Testis (tissue), 3 donors: ENCODE results near the gene FAM50B. TPM values are rescaled to one million over a fixed set of nuclear protein-coding genes. Genes with fewer than 3 reads are reported as not detected.

Source experiments
- DNase-seq: peaks from one replicate; pipeline ENCODE4 v3.0.0-alpha.2; 2019
- H3K27ac ChIP-seq, 2 donors: fragments of 200-600 bp; sonication (generic); one replicate each; pipeline ENCODE4 v1.5.1; 2019
- H3K27me3 ChIP-seq: fragments of 200-600 bp; sonication (generic); one replicate; pipeline ENCODE4 v1.5.1; 2019
- H3K36me3 ChIP-seq: fragments of 200-600 bp; sonication (generic); one replicate; pipeline ENCODE4 v1.5.1; 2017; ENCODE audit warnings: low read depth; ENCODE audit errors: missing control alignments
- H3K4me1 ChIP-seq: fragments of 200-600 bp; sonication (generic); one replicate; pipeline ENCODE4 v1.5.1; 2019
- H3K4me3 ChIP-seq, 2 donors: fragments of 200-600 bp; sonication (generic); one replicate each; pipeline ENCODE4 v1.5.1; 2017 to 2019
- H3K9me3 ChIP-seq: fragments of 200-600 bp; sonication (generic); one replicate; pipeline ENCODE4 v1.5.1; 2017
- POLR2A ChIP-seq: fragments of 450-650 bp; IDR thresholded peaks from one replicate; pipeline ENCODE4 v1.6.1; 2017; ENCODE audit warnings: antibody characterized with exemption, mild to moderate bottlenecking, moderate library complexity
- WGBS, 2 donors: methylation state at CpG; one replicate each; pipeline ENCODE4 v1.1.5; 2018; 5-methylcytosine and 5-hydroxymethylcytosine counted together
- intact Hi-C: fragments of 100-400 bp; cut with DNase I; formaldehyde crosslinking; loops from one replicate; pipeline ENCODE4 v1.15.1; 2023; ENCODE audit warnings: low total_unique reads
- polyA plus RNA-seq: library from polyadenylated mRNA; stranded (reverse); fragments of 350-450 nt; fragmentation: Illumina TruSeq; extraction: RNeasy Lipid Tissue Mini Kit (QIAGEN cat#74804); gene quantifications from one replicate; pipeline ENCODE4 v1.2.3, GENCODE V29; 2014; ENCODE audit warnings: low read depth, low replicate concordance; ENCODE audit not compliant: insufficient read depth
- total RNA-seq, 2 donors: library from RNA; depleted of rRNA; stranded (reverse); fragments of >200 nt; gene quantifications; one replicate each; pipeline ENCODE4 v1.2.3, GENCODE V29; 2016
- TF ChIP-seq, protein P1 (sequence below), 3 experiments: fragments of 450-650 bp in 2 of 3; fragments of 200-600 bp in 1 of 3; sonication (generic) in 1 of 3; IDR thresholded peaks; one replicate each; pipeline ENCODE4 v1.5.1; 2016 to 2019; ENCODE audit warnings: antibody characterized with exemption in 3 of 3, mild to moderate bottlenecking in 2 of 3, moderate library complexity in 1 of 3

Gene FAM50B
- total and polyA plus RNA-seq, 3 donors from 2014 or later, result 24.5 to 38.6 (median 27.4) TPM

DNA sequence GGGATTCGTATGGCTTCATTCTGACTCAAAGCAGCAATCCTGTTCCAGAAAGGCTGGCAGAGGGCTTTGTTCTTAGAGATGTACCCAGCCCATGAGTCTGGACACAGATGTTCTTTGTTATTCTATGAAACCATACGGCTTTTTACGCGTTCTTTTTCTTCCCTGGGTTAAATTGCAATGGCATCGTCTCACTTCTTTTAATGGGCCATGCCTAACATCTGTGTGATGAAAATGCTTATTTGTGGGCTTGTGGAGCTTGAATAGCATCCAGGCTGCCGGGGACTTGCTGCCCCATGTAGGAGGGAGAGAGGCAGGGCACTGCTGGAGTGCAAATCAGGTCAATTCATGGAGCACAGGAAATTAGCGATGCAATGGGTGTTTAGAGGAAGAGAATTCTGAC, 19.4 kb downstream of the FAM50B start:
- H3K9me3 ChIP-seq, result no peaks in the 10 kb centered on the region
- DNase-seq, result no peak
- TF ChIP-seq, protein P1, sequence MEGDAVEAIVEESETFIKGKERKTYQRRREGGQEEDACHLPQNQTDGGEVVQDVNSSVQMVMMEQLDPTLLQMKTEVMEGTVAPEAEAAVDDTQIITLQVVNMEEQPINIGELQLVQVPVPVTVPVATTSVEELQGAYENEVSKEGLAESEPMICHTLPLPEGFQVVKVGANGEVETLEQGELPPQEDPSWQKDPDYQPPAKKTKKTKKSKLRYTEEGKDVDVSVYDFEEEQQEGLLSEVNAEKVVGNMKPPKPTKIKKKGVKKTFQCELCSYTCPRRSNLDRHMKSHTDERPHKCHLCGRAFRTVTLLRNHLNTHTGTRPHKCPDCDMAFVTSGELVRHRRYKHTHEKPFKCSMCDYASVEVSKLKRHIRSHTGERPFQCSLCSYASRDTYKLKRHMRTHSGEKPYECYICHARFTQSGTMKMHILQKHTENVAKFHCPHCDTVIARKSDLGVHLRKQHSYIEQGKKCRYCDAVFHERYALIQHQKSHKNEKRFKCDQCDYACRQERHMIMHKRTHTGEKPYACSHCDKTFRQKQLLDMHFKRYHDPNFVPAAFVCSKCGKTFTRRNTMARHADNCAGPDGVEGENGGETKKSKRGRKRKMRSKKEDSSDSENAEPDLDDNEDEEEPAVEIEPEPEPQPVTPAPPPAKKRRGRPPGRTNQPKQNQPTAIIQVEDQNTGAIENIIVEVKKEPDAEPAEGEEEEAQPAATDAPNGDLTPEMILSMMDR (IDR thresholded peaks at IDR 0.05), result no peak
- no peak for TF ChIP-seq POLR2A
- H3K27me3 ChIP-seq, result no peaks in the 10 kb centered on the region
- no peak overlapping the region for H3K27ac ChIP-seq
- no peak overlapping the region for H3K4me3 ChIP-seq
- H3K4me1 ChIP-seq, result no peaks in the 10 kb centered on the region
- H3K36me3 ChIP-seq, result no peaks in the 10 kb centered on the region
- 77 to 79% methylated on average over 7 of the region's 7 CpGs for WGBS, 2 donors
- intact Hi-C loops, result no loop called here

DNA sequence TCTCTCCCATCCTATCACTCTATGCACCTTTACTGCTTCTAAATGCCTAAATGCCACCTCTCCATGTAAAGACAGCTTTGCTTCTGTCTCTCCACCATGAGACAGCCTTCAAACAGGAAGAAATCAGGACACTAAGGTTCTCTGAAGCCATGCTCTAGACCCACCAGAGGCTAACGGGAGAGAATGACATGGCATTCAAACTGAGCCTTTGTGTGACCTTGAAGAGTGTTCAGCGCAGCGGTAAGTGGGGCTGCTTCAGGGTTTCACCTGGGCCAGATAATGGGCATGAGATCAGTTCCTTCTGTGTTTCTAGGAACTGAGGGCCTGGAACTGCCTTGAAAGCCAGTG, 20.1 kb downstream of the FAM50B start:
- no peak overlapping the region for H3K4me3 ChIP-seq
- WGBS, 2 donors, result 70 to 84% methylated on average over 3 of the region's 3 CpGs
- TF ChIP-seq, protein P1 (IDR thresholded peaks at IDR 0.05), result no peak
- no peaks in the 10 kb centered on the region for H3K27me3 ChIP-seq
- intact Hi-C loops, result no loop called here
- DNase-seq, result no peak
- no peak overlapping the region for H3K27ac ChIP-seq
- H3K9me3 ChIP-seq, result no peaks in the 10 kb centered on the region
- H3K4me1 ChIP-seq, result no peaks in the 10 kb centered on the region
- H3K36me3 ChIP-seq, result no peaks in the 10 kb centered on the region

DNA sequence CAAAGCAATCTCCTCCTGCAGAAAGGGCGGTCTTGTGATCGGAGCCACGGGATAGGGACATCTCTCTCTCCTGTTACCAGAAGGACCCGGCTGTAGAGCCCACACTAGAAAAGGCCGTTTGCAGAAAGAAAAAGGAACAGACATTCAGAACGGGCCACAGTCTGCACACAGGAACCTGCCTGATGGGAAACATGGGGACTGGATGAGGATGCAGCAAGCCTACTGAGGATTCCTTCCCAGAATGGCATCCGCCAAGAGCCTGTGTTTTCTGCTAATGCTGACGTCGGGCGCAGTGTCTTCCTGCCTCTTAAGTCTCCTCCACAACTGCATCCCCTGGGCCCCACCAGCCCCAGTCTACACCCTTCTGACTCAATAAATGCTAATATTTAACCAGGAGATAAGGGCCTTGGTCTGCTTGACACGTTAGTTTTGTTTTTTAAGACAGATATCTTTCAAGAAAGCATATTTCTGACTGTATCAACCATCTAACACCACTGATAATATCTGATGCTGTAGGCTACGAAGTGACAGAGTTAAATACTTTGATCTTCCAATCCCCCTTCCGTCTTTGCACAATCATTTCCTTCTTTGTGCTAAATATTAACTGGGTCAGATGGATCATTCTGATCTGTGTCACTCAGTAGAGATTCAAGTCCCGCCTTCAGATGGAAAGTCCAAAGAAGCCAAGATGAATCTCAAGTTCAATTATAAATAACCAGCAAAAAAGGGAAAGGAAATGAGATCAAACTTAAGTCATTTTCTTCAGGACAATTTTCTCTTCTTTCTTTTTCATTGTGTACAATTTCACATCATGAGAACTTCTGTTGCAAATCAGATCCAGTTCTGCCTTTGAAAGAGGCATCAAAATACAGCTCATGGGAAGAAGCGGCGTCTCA, 20.7 kb downstream of the FAM50B start:
- H3K27me3 ChIP-seq, result no peaks in the 10 kb centered on the region
- no peak overlapping the region for H3K4me3 ChIP-seq
- no peak overlapping the region for H3K27ac ChIP-seq
- 86 to 92% methylated on average over 16 of the region's 16 CpGs for WGBS, 2 donors
- no peak for DNase-seq
- intact Hi-C loops, result no loop called here
- H3K4me1 ChIP-seq, result no peaks in the 10 kb centered on the region
- no peak for TF ChIP-seq POLR2A
- TF ChIP-seq, protein P1 (IDR thresholded peaks at IDR 0.05), result no peak
- H3K36me3 ChIP-seq, result no peaks in the 10 kb centered on the region
- no peaks in the 10 kb centered on the region for H3K9me3 ChIP-seq

DNA sequence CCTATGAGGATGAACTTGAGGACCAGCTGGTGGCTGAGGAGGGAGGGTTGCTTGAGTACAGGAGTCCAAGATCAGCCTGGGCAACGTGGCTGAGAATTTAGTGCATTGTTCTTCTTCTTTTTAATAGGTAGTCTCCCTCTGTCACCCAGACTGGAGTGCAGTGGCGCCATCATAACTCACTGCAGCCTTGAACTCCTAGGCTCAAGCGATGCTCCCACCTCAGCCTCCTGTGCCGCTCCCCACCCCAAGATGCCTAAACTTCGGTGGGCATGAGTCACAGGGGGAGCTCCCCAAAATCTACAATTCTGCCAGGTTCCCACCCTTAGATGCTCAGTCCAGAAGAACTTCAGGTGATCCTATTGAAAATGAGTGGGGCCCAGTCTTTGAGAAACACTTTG, 21.4 kb downstream of the FAM50B start:
- Histone ChIP-seq H3K9me3 (no peaks in the 10 kb centered on the region), H3K4me3 (no peak overlapping the region), H3K27ac (no peak overlapping the region), H3K27me3 (no peaks in the 10 kb centered on the region), H3K36me3 (no peaks in the 10 kb centered on the region), H3K4me1 (no peaks in the 10 kb centered on the region)
- intact Hi-C loops, result no loop called here
- WGBS, 2 donors, result 88 to 91% methylated on average over 5 of the region's 5 CpGs
- TF ChIP-seq, protein P1 (IDR thresholded peaks at IDR 0.05), result no peak
- TF ChIP-seq POLR2A, result no peak
- no peak for DNase-seq

DNA sequence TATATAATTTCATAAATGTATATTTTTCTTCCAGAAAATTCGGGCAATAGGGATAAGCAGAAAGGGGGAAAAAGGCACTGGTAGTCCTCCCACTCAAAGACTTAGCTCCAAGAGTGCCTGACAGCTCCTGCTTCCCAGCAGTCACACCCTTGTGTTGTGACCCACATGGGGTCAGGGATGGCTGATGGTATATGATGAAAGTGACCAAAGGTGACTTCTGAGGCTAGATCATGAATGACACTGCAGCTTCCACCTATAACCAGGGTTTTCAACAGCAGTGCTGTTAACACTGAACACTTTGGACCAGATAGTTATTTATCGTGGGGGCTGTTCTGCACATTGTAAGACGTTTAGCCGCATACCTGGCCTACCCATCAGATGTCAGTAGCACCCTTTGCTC, 22.3 kb downstream of the FAM50B start:
- intact Hi-C loops, result no loop called here
- no peak overlapping the region for H3K27ac ChIP-seq
- no peaks in the 10 kb centered on the region for H3K27me3 ChIP-seq
- H3K4me1 ChIP-seq, result peaks cover 1% of the 10 kb centered on the region
- no peaks in the 10 kb centered on the region for H3K9me3 ChIP-seq
- no peak for DNase-seq
- TF ChIP-seq, protein P1 (IDR thresholded peaks at IDR 0.05), result no peak
- H3K36me3 ChIP-seq, result no peaks in the 10 kb centered on the region
- H3K4me3 ChIP-seq, result no peak overlapping the region
- WGBS, 2 donors, result 83 to 88% methylated on average over 4 of the region's 4 CpGs
